ENCODE measurements around the gene FIGN.

- TF ChIP-seq CTCF (IDR thresholded peaks at IDR 0.05; ENCODE audit: poor library complexity) = no peak
- TF ChIP-seq EZH2 (IDR thresholded peaks at IDR 0.05; ENCODE audit: borderline replicate concordance) = no peak
Measured at GRCh38 chr2:163719331-163719730, 16.5 kb downstream of the FIGN start.

All from hepatocyte (in vitro differentiated cells).